HepG2 (cell line): ENCODE measurements around the gene SLC22A23. TPM values are rescaled to one million over a fixed set of nuclear protein-coding genes. Genes with fewer than 3 reads are reported as not detected.

Experiments used
- ATAC-seq: fragments of 200-7000 bp; cut with Tn5 transposase; 3 replicates; pipeline ENCODE4 v1.9.1; 2020; ENCODE audit warnings: mild to moderate bottlenecking, moderate library complexity
- BruUV-seq: library from RNA; stranded (reverse); fragments of 400-500 nt; replicated peaks from 2 replicates; lab custom pipeline; 2021; lab: Mats Ljungman, UMichigan
- CTCF ChIA-PET: fragments of 300-600 bp; formaldehyde crosslinking; extraction: SDS; loops from one replicate; lab custom pipeline; 2021; ENCODE audit warnings: low total read pairs, inconsistent platforms, low intra/inter-chr PET ratio; lab: Yijun Ruan, JAX
- POLR2A ChIA-PET: fragments of 350-600 bp; sonication (Branson Sonifier 250); formaldehyde crosslinking; loops from one replicate; lab custom pipeline; 2020; ENCODE audit warnings: antibody characterized with exemption, inconsistent platforms; lab: Yijun Ruan, JAX
- DNase-seq: peaks from one replicate; pipeline ENCODE4 v3.0.0-alpha.2; 2015; ENCODE audit warnings: low spot score
- FAIRE-seq: peaks from 3 replicates; lab custom pipeline; 2011; peaks lifted over from hg19 to GRCh38; lab: Jason Lieb, UNC
- H2AFZ ChIP-seq: one replicate; pipeline ENCODE4 v1.6.1; 2011; ENCODE audit warnings: low read length, inconsistent platforms
- H3K27ac ChIP-seq: fragments of 300-600 bp; 3 replicates; pipeline ENCODE4 v1.8.0; 2011; ENCODE audit warnings: mixed run types, mild to moderate bottlenecking, mixed read lengths, low read length, inconsistent platforms; ENCODE audit not compliant: insufficient read depth; ENCODE audit errors: extremely low read length
- H3K27me3 ChIP-seq, 2 experiments: fragments of 200-600 bp in 1 of 2; 2 replicates in 1 of 2; 3 replicates in 1 of 2; pipeline versions ENCODE4 v1.6.0 to v1.8.0; 2011; ENCODE audit warnings: low read length in 2 of 2, mild to moderate bottlenecking in 2 of 2, moderate library complexity in 2 of 2, inconsistent platforms in 1 of 2; ENCODE audit not compliant: insufficient read depth in 2 of 2, control insufficient read depth in 1 of 2
- H3K36me3 ChIP-seq, 2 experiments: fragments of 200-600 bp in 1 of 2; replicated peaks in 1 of 2; 2 replicates in 1 of 2; 3 replicates in 1 of 2; pipeline versions ENCODE4 v1.5.1 to v1.8.0; 2011; ENCODE audit warnings: low read length in 2 of 2, inconsistent platforms in 1 of 2; ENCODE audit not compliant: insufficient read depth in 2 of 2, control insufficient read depth in 1 of 2
- H3K4me1 ChIP-seq: 2 replicates; pipeline ENCODE4 v1.5.1; 2012; ENCODE audit warnings: low read length, inconsistent platforms; ENCODE audit not compliant: insufficient read depth
- H3K4me2 ChIP-seq: 2 replicates; pipeline ENCODE4 v1.6.0; 2011; ENCODE audit warnings: low read depth, low read length, inconsistent platforms
- H3K4me3 ChIP-seq, 3 experiments: fragments of 200-600 bp in 1 of 3; sonication (generic), shearing (Covaris generic) in 1 of 3; replicated peaks in 1 of 3; 2 replicates each; pipeline ENCODE4 v1.5.1; 2011 to 2016; ENCODE audit warnings: low read length in 3 of 3, inconsistent platforms in 2 of 3, low read depth in 2 of 3, mild to moderate bottlenecking in 2 of 3, control low read depth in 1 of 3, mixed read lengths in 1 of 3; ENCODE audit not compliant: insufficient read depth in 1 of 3
- H3K79me2 ChIP-seq: one replicate; pipeline ENCODE4 v1.6.1; 2011; ENCODE audit warnings: low read length, inconsistent platforms; ENCODE audit not compliant: insufficient read depth
- H3K9ac ChIP-seq: 2 replicates; pipeline ENCODE4 v1.6.0; 2011; ENCODE audit warnings: mild to moderate bottlenecking, low read depth, low read length, inconsistent platforms; ENCODE audit not compliant: insufficient read depth
- H3K9me3 ChIP-seq: 2 replicates; pipeline ENCODE4 v1.5.1; 2012; ENCODE audit warnings: mild to moderate bottlenecking, low read length
- H4K20me1 ChIP-seq: 2 replicates; pipeline ENCODE4 v1.6.0; 2011; ENCODE audit warnings: inconsistent platforms, mild to moderate bottlenecking, low read length, moderate library complexity; ENCODE audit not compliant: insufficient read depth
- ADNP ChIP-seq: sonication (generic); formaldehyde crosslinking; IDR thresholded peaks from 2 replicates; pipeline ENCODE4 v1.4.0; 2020; ENCODE audit warnings: missing genetic modification reagents
- AGO1 ChIP-seq: fragments of 200-400 bp; formaldehyde crosslinking; IDR thresholded peaks from 2 replicates; pipeline ENCODE4 v1.6.1; 2017; ENCODE audit warnings: mild to moderate bottlenecking, low read depth, low read length, moderate library complexity; ENCODE audit not compliant: poor library complexity, severe bottlenecking
- AGO2 ChIP-seq: fragments of 200-400 bp; formaldehyde crosslinking; optimal IDR thresholded peaks from 2 replicates; pipeline ENCODE3; 2017; ENCODE audit warnings: mild to moderate bottlenecking, low read depth, low read length, moderate library complexity
- ARNT ChIP-seq: fragments of 450-650 bp; IDR thresholded peaks from 2 replicates; pipeline ENCODE4 v1.6.1; 2017
- POLR2A ChIP-seq, 2 experiments: IDR thresholded peaks; 2 replicates each; pipeline ENCODE4 v1.6.1; 2011; ENCODE audit warnings: low read depth in 2 of 2, low read length in 2 of 2, mild to moderate bottlenecking in 1 of 2, moderate library complexity in 1 of 2; ENCODE audit not compliant: insufficient read depth in 1 of 2
- SALL1 ChIP-seq: sonication (generic); formaldehyde crosslinking; IDR thresholded peaks from 2 replicates; pipeline ENCODE4 v1.8.0; 2022; ENCODE audit warnings: mild to moderate bottlenecking, missing genetic modification reagents
- ZBTB4 ChIP-seq: sonication (generic); formaldehyde crosslinking; IDR thresholded peaks from 2 replicates; pipeline ENCODE4 v1.4.0; 2020; ENCODE audit warnings: missing genetic modification reagents, mild to moderate bottlenecking, borderline replicate concordance
- ZNF34 ChIP-seq: sonication (generic); formaldehyde crosslinking; IDR thresholded peaks from 2 replicates; pipeline ENCODE4 v1.4.0; 2020; ENCODE audit warnings: mild to moderate bottlenecking, missing genetic modification reagents, borderline replicate concordance
- ZNF740 ChIP-seq: sonication (generic); formaldehyde crosslinking; IDR thresholded peaks from 2 replicates; pipeline ENCODE4 v1.4.0; 2020; ENCODE audit warnings: missing genetic modification reagents
- ZNF816 ChIP-seq: sonication (generic); formaldehyde crosslinking; IDR thresholded peaks from 2 replicates; pipeline ENCODE4 v1.8.0; 2022; ENCODE audit warnings: missing genetic modification reagents, mild to moderate bottlenecking, borderline replicate concordance
- WGBS: methylation state at CpG from one replicate; pipeline ENCODE4 v1.1.6; 2017; ENCODE audit warnings: low lambda C conversion rate; 5-methylcytosine and 5-hydroxymethylcytosine counted together
- in situ Hi-C: cut with HindIII; loops from 2 replicates; pipeline ENCODE4 v1.10.0; 2017; ENCODE audit warnings: low pct_unique_long_range_greater_than_20kb; ENCODE audit not compliant: extremely low pct_ligation_motif_present
- intact Hi-C: fragments of 100-400 bp; cut with micrococcal nuclease; formaldehyde crosslinking; loops from one replicate; pipeline ENCODE4 v1.10.0; 2022; ENCODE audit not compliant: unreplicated experiment
- polyA plus RNA-seq, 8 experiments: library from polyadenylated mRNA; depleted of rRNA in 3 of 8; stranded (reverse) in 7 of 8; unstranded in 1 of 8; fragments of >200 nt; fragmentation: Illumina TruSeq in 4 of 8; extraction: Trizol in 4 of 8; gene quantifications; 2 replicates each; pipeline versions ENCODE4 v1.2.1 to v1.2.3, GENCODE V29; 2011 to 2016; ENCODE audit warnings: low read depth in 4 of 8, missing spikeins in 1 of 8, mixed read lengths in 1 of 8; ENCODE audit not compliant: insufficient read depth in 1 of 8
- total RNA-seq, 5 experiments: library from RNA; depleted of rRNA; stranded (reverse); fragments of >200 nt; fragmentation: Illumina TruSeq; extraction: Trizol; gene quantifications; 2 replicates each; pipeline ENCODE4 v1.2.3, GENCODE V29; 2016; ENCODE audit warnings: low read depth in 1 of 5

The SLC22A23 gene
- total and polyA plus RNA-seq, 2 of the 13 experiments (the other 11 are each of a cell fraction or from before 2014, with no cell fraction given): 11.8 to 17.5 TPM

- TF ChIP-seq ZNF740 (CRISPR knock-in tag) (no peak), ARNT (no peak), POLR2A (IDR thresholded peaks at IDR 0.05; ENCODE audit: insufficient read depth in 1 of 2, low read depth in 2 of 2, low read length in 2 of 2) (0 out of 4 replicates have a peak, but pooled peaks of 1 of the 2 experiments have one; percentile 26), ADNP (CRISPR knock-in tag) (no peak), ZNF816 (CRISPR knock-in tag) (no peak)
These were observed 179.6 kb downstream of the SLC22A23 start (continued) for GRCh38 chr6:3277251-3277650.

GRCh38 chr6:3276174-3277167, 180.4 kb downstream of the SLC22A23 start:
- Histone ChIP-seq H3K27ac (no peak overlapping the region), H3K9me3 (no peaks in the 10 kb centered on the region), H3K9ac (no peak overlapping the region), H3K4me2 (no peak overlapping the region), H3K27me3 (no peaks in the 10 kb centered on the region), H3K4me3 (no peak overlapping the region), H3K36me3 (peaks cover 19 to 55% of the 10 kb centered on the region in 2 experiments; a peak in 4 of 5 replicates), H3K79me2 (no peaks in the 10 kb centered on the region), H3K4me1 (no peaks in the 10 kb centered on the region), H4K20me1 (no peaks in the 10 kb centered on the region; the same call in 1 of the 2 replicates), H2AFZ (no peak overlapping the region)
- ATAC-seq: no peak
- no peak for FAIRE-seq
- no TSS peak for BruUV-seq
- in situ Hi-C loops: loop anchor here (10.0 to 25.0 kb wide), 2 partner anchors 238 to 711 kb away; no protein-coding TSS in a partner anchor
- DNase-seq: no peak
- intact Hi-C loops: no loop called here
- ChIA-PET POLR2A (no interaction called here), CTCF (no interaction called here)
- TF ChIP-seq AGO2: peak; percentile 64
- TF ChIP-seq ZNF34 (CRISPR knock-in tag): no peak
- peak; percentile 7 for TF ChIP-seq AGO1
- TF ChIP-seq ZBTB4 (CRISPR knock-in tag): 0 out of 2 replicates have a peak, but pooled peaks have one; percentile 6
- 0 out of 2 replicates have a peak, but pooled peaks have one; percentile 15 for TF ChIP-seq SALL1 (CRISPR knock-in tag)
- TF ChIP-seq, all 625 proteins: peak for 4
- WGBS: 93% methylated on average over 20 of the region's 20 CpGs
